ENCODE data around the gene SMIM13. TPM values are rescaled to one million over a fixed set of nuclear protein-coding genes. Genes with fewer than 3 reads are reported as not detected.

The SMIM13 gene
- total RNA-seq, 2 donors from 2014 or later, result 12.2 TPM

DNA sequence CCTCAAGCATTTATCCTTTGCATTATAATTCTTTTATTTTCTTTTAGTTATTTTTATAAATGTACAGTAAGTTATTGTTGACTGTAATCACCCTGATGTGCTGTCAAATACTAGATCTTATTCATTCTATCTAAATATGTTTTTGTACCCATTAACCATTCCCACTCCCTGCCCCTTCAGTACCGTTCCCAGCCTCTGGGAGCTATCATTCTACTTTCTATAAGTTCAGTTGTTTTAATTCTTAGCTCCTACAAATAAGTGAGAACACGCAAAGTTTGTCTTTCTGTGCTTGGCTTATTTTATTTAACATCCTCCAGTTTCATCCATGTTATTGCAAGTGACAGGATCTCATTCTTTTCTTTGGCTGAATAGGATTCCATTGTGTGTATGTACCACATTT, 30.3 kb downstream of the SMIM13 start:
- no peaks in the 10 kb centered on the region for H3K27me3 Mint-ChIP-seq (ENCODE audit: insufficient read depth)

DNA sequence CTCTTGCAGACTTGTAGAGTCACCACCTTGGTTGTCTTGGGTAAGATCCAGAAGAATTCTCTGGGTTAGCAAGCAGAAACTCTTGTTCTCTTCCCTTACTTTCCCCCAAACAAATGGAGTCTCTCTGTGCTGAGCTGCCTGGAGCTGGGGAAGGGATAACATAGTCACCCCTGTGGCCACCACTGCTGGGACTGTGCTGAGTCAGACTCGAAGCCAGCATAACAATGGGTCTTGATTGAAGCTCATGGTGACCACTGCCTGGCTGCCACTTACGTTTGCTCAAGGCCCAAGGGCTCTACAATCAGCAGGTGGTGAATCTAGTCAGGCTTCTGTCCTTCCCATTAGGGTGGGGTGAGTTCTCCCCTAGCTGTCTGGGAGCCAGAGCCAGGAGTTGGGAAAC, 33.2 kb downstream of the SMIM13 start:
- H3K27ac Mint-ChIP-seq, result peak overlapping the region; percentile 0
- DNase-seq, result peak; percentile 73

More for the DNA sequence above, 30.3 kb downstream of the SMIM13 start:
- Histone ChIP-seq H3K36me3 (ENCODE audit: control insufficient read depth, insufficient read depth, low read length) (no peaks in the 10 kb centered on the region), H3K27ac (ENCODE audit: low read depth, low read length) (no peak overlapping the region), H3K9ac (ENCODE audit: extremely low read depth, low read length, poor library complexity, severe bottlenecking) (no peak overlapping the region), H3K4me3 (ENCODE audit: low read length) (no peak overlapping the region), H3K4me1 (ENCODE audit: control insufficient read depth, insufficient read depth, low read length) (no peaks in the 10 kb centered on the region), H3K9me3 (ENCODE audit: control insufficient read depth, low read length) (no peaks in the 10 kb centered on the region), H3K27me3 (ENCODE audit: control insufficient read depth, insufficient read depth, low read length, poor library complexity, severe bottlenecking) (no peaks in the 10 kb centered on the region)
- H3K27ac Mint-ChIP-seq, result no peak overlapping the region
- H3K36me3 Mint-ChIP-seq (ENCODE audit: low read depth), result peaks cover 18% of the 10 kb centered on the region
- H3K4me1 Mint-ChIP-seq, result peaks cover 11% of the 10 kb centered on the region
- TF ChIP-seq, protein P1, sequence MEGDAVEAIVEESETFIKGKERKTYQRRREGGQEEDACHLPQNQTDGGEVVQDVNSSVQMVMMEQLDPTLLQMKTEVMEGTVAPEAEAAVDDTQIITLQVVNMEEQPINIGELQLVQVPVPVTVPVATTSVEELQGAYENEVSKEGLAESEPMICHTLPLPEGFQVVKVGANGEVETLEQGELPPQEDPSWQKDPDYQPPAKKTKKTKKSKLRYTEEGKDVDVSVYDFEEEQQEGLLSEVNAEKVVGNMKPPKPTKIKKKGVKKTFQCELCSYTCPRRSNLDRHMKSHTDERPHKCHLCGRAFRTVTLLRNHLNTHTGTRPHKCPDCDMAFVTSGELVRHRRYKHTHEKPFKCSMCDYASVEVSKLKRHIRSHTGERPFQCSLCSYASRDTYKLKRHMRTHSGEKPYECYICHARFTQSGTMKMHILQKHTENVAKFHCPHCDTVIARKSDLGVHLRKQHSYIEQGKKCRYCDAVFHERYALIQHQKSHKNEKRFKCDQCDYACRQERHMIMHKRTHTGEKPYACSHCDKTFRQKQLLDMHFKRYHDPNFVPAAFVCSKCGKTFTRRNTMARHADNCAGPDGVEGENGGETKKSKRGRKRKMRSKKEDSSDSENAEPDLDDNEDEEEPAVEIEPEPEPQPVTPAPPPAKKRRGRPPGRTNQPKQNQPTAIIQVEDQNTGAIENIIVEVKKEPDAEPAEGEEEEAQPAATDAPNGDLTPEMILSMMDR (conservative IDR thresholded peaks at IDR 0.05), result peak; percentile 58
- no peak for DNase-seq
- 90 to 100% methylated on average over 2 of the region's 2 CpGs for WGBS, 2 experiments (ENCODE audit: insufficient coverage in 1 of 2, insufficient read length in 1 of 2)
- H3K9me3 Mint-ChIP-seq, result peaks cover 5% of the 10 kb centered on the region
- H3K4me3 Mint-ChIP-seq, result no peak overlapping the region

DNA sequence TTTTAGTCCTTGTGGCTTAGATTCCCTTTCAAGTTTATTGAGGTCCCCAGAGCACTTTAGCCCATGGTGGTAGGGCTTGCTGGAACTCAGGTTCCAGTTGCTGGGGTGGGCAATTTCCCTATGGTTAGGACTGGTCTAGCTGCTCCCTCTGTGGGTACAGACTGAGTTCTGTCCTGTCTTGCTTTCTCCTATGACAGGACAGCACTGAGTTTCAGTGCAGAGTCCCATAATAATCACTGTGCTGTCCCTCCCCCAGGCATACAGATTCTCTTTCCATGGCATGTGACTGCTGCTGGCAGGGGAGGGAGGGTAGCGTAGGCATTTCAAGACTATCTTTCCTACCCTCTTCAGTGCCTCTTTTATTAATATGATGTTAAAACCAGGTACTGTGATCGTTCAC, 35.0 kb downstream of the SMIM13 start:
- Histone ChIP-seq H3K9me3 (ENCODE audit: control insufficient read depth, low read length) (no peaks in the 10 kb centered on the region), H3K27ac (ENCODE audit: low read depth, low read length) (no peak overlapping the region), H3K4me1 (ENCODE audit: control insufficient read depth, insufficient read depth, low read length) (no peaks in the 10 kb centered on the region), H3K4me3 (ENCODE audit: low read length) (no peak overlapping the region), H3K27me3 (ENCODE audit: control insufficient read depth, insufficient read depth, low read length, poor library complexity, severe bottlenecking) (no peaks in the 10 kb centered on the region), H3K36me3 (ENCODE audit: control insufficient read depth, insufficient read depth, low read length) (no peaks in the 10 kb centered on the region), H3K9ac (ENCODE audit: extremely low read depth, low read length, poor library complexity, severe bottlenecking) (no peak overlapping the region)
- no peak for DNase-seq
- Mint-ChIP-seq H3K27me3 (ENCODE audit: insufficient read depth) (no peaks in the 10 kb centered on the region), H3K36me3 (ENCODE audit: low read depth) (peaks cover 16% of the 10 kb centered on the region), H3K27ac (no peak overlapping the region), H3K9me3 (peaks cover 5% of the 10 kb centered on the region), H3K4me3 (no peak overlapping the region), H3K4me1 (peaks cover 15% of the 10 kb centered on the region)
- 100% methylated on average over 1 of the region's 2 CpGs; no CpG with 5 or more reads in 1 of the 2 experiments for WGBS, 2 experiments (ENCODE audit: insufficient coverage in 1 of 2, insufficient read length in 1 of 2)
- TF ChIP-seq, protein P1 (conservative IDR thresholded peaks at IDR 0.05), result no peak

More for the DNA sequence above, 33.2 kb downstream of the SMIM13 start:
- Mint-ChIP-seq H3K27me3 (ENCODE audit: insufficient read depth) (no peaks in the 10 kb centered on the region), H3K4me1 (peaks cover 17% of the 10 kb centered on the region), H3K9me3 (peaks cover 5% of the 10 kb centered on the region), H3K36me3 (ENCODE audit: low read depth) (peaks cover 16% of the 10 kb centered on the region), H3K4me3 (no peak overlapping the region)
- no peaks in the 10 kb centered on the region for H3K9me3 ChIP-seq (ENCODE audit: control insufficient read depth, low read length)
- no peaks in the 10 kb centered on the region for H3K4me1 ChIP-seq (ENCODE audit: control insufficient read depth, insufficient read depth, low read length)
- no peak overlapping the region for H3K27ac ChIP-seq (ENCODE audit: low read depth, low read length)
- H3K27me3 ChIP-seq (ENCODE audit: control insufficient read depth, insufficient read depth, low read length, poor library complexity, severe bottlenecking), result no peaks in the 10 kb centered on the region
- 69 to 83% methylated on average over 1 to 2 of the region's 2 CpGs for WGBS, 2 experiments (ENCODE audit: insufficient coverage in 1 of 2, insufficient read length in 1 of 2)
- TF ChIP-seq, protein P1 (conservative IDR thresholded peaks at IDR 0.05), result no peak
- H3K36me3 ChIP-seq (ENCODE audit: control insufficient read depth, insufficient read depth, low read length), result no peaks in the 10 kb centered on the region
- no peak overlapping the region for H3K4me3 ChIP-seq (ENCODE audit: low read length)
- H3K9ac ChIP-seq (ENCODE audit: extremely low read depth, low read length, poor library complexity, severe bottlenecking), result no peak overlapping the region
